Hematopoietic multipotent progenitor cell treated with erythropoietin and hydrocortisone succinate and interleukin-3 and kit ligand, for 6 days (in vitro differentiated cells): ENCODE results near the gene CRTC1.
"Not testable (repeated sequence)": the region's sequence is repeated elsewhere in the genome, so short reads cannot be mapped to it uniquely, and the experiment has no call there.

Experiments
- DNase-seq: peaks from one replicate; pipeline ENCODE4 v3.0.0-alpha.2; 2015

CRTC1 gene

GRCh38 chr19:18704054-18704453 is 20.6 kb downstream of the CRTC1 start:
- no peak for DNase-seq

GRCh38 chr19:18704971-18705370 is 21.5 kb downstream of the CRTC1 start:
- DNase-seq: no peak

DNA sequence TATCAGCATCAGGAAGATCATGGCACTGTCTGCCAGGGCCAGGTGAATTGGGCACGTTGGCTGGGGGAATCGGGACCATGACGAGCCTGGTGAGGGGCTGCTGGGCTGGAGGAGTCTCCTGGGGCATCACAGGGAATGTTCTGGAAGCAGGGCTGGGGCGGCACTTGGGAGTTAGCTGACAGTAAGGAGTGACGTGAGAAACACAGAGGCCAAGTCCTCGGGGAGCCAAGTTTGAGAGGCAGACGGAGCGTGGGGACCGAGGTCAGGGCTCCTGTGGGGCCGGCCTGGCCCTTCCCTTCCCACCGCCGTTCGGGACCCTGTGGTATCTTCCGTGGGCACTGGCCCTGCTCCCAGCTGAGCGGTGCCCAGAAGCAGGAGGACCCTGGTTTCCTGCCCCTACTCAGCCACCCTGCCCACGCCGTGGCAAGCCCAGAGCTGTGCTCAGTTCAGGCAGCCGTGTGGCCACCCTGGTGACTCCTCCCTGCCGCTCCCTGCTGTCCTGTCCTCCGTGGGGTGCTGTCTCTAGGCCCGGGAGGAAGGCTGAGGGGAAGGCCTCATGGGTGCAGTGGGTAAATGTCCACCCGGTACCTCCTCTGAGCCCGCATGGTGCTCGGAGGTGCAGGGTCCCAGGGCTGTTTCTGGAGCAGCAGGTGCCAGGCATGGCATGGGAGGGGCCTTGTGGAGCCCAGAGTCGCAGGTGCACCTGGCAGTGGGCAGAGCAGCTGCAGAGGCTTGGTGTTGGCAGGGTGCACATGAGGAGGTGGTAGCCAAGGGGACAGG is 25.2 kb downstream of the CRTC1 start:
- DNase-seq: no peak

DNA sequence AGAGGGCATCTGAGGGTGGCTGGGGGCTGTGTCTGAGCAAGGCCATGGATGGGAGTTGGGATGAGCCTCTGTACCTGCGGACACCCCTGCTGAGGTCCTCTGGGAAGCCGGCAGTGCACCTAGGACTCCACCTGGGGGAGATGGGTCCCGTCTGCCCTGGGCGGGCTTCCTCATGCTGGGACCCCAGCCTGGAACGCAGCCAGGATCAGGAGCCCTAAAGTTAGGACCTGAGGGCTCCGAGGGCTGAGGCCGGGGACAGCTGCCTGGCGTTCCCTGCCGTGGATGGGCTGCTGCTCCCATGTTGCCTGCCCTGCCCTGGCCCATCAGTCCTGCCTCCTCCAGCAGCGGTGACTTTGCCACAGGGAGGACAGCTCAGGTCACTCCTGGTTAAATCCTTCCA is 26.1 kb downstream of the CRTC1 start:
- DNase-seq: no peak

DNA sequence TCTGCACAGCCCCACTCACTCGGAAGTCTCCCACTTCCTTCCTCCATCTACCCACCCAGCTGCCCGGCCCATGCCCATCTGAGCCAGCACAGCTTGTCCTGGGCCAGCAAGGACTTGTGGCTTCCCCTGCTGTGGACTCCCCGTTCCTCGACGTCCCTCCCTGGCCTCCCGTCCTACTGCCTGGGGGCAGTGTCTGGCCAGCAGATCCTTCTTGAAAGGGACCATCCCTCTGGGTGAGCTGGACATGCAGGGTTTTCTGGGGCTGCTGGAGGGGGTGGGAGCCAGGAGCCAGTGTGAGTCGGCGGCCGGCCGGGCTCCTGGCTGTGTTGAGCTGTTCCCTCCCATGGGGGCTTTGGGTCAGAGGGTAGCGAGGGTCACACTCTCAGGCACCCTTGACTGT is 26.7 kb downstream of the CRTC1 start:
- no peak for DNase-seq

GRCh38 chr19:18710996-18711751 is 27.7 kb downstream of the CRTC1 start:
- no peak for DNase-seq

- DNase-seq: no peak
Observed at GRCh38 chr19:18711893-18712292, 28.4 kb downstream of the CRTC1 start.

DNA sequence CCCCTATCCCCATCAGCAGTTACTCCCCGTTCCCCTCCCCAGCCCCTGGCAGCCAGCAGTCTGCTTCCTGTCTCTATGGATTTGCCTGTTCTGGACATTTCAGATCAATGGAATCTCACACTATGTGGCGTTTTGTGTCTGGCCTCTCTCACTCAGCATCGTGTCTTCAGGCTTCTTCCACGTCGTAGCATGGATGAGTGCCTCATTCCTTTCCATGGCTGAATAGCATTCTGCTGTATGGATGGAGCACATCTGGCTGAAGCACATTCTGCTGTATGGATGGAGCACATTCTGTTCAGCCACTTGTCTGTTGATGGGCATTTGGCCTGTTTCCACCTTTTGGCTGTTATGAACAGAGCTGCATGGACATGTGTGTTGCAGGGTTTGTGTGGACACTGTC is 29.5 kb downstream of the CRTC1 start:
- no peak for DNase-seq

- DNase-seq: no peak
Observed at GRCh38 chr19:18713550-18714117, 30.2 kb downstream of the CRTC1 start.

DNA sequence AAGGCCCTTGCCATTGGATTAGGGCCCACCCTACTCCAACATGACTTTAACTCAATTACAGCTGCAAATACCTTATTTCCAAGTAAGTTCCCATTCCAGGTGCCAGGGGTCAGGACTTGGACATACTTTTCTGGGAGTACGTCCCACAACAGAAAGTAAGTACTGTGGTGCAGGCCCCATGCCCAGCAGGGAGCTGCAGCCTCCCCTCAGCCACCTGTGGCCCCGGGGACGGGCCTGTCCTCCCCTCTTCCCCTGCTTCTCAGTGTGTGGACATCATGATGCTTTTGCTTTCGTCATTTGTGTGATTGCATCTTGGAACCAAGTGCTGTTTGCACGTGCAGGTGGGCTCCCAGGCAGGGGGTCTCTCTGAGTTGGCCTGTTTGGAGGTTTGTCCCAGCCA is 31.9 kb downstream of the CRTC1 start:
- no peak for DNase-seq

- DNase-seq: no peak
Observed at GRCh38 chr19:18716857-18717256, 33.4 kb downstream of the CRTC1 start.

DNA sequence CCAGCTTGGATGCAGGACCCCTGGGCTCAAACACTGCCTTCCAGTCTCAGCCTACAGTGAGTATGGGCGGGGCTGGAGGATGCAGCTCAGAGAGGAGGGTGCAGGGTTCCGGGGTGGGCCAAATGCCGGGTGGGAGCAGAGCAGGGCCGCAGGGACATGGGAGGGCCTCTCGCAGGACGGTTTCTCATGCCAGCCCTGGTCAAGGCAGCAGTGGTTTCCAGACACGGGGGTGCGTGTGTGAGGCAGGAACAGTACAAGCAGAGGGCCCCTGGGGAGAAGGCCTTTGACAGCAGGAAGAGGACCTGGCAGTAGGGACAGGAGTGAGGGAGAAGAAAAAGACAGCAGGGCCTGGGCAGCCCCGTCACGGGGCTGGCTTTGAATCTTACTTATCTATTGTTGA is 34.1 kb downstream of the CRTC1 start:
- no peak for DNase-seq

GRCh38 chr19:18718015-18718526 is 34.6 kb downstream of the CRTC1 start:
- no peak for DNase-seq

DNA sequence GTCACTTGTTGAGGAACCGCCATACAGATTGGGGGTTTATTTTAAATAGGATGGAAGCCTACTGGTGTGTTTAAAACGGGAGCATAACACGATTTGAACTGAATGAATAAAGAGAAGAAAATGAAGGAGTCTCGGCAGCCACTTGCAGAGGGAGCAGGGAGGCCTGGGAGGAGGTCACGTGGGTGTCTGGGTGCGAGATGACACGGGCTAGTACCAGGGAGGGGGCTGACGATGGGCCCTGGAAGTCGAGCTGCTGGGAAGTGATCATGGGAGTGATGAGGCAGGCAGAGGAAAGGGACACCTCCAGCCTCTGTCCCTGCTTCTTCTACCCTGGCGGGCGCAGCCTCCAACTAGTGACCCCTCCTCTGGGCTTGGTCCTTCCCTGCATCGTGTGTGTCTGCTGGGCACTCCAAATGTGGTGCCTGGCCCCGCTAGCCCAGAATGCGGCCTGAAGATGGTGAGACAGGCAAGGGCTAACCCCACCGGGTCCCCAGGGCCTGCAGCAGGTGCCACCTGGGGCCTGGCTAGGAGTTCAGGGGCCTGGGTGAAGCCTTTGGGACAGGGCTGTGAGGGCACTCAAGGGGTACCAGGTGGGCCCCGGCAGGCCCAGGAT is 35.5 kb downstream of the CRTC1 start:
- DNase-seq: no peak

DNA sequence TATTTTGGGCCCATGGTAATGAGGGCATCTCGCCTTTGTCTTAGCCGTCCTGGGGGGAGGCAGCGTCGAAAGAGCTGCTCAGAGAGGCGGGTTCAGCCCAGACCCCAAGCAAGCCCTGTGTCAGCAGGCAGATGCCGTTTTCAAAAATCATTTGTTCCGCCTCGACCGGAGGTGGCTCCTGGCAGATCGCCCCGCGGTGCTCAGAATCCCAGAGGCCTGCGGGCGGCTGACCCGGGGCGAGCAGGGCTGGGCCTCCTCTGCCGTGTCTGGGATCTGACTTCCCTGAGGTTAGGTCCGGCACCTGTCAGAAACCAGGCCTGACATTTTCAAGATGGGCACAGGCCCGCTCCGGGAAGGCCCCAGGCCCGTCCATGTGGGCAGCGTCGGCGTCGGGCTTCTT is 36.1 kb downstream of the CRTC1 start:
- no peak for DNase-seq

- no peak for DNase-seq
Observed at GRCh38 chr19:18723871-18724377, 40.4 kb downstream of the CRTC1 start.

GRCh38 chr19:18725841-18726770 is 42.6 kb downstream of the CRTC1 start:
- DNase-seq: no peak

GRCh38 chr19:18726846-18727245 is 43.4 kb downstream of the CRTC1 start:
- no peak for DNase-seq

- DNase-seq: not testable (repeated sequence)
Observed at GRCh38 chr19:18727602-18728001, 44.1 kb downstream of the CRTC1 start.

- DNase-seq: no peak
Observed at GRCh38 chr19:18729933-18730530, 46.6 kb downstream of the CRTC1 start.

DNA sequence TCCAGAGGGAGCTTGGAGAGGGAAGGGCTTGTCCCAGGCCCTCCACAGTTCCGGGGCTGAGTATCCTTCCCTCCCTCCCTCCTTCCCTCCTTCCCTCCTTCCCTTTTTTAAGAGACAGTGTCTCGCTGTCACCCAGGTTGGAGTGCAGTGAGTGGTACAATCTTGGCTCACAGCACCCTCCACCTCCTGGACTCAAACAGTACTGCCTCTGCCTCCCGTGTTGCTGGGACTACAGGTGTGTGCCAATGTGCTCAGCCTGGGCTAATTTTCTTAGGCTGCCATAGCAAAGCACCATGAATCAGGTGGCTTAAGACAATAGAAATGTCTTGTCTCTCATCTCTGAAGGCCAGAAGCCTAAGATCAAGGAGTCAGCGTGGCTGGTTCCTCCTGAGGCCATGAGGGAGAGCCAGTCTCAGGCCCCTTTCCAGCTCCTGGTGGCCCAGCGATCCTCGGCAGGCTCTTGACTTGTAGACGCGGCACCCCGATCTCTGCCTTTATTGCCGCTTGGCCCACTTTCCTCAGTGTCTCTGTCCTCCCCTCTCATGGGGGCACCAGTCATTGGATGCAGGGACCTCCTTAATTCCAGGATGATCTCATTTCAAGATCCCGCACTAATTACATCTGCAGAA is 47.5 kb downstream of the CRTC1 start:
- DNase-seq: no peak
